B cell (primary cell): ENCODE data around the gene MARF1.

Experiments used
- EZH2 ChIP-seq: IDR thresholded peaks from 2 replicates; pipeline ENCODE4 v1.6.1; 2012; ENCODE audit warnings: borderline replicate concordance, low read depth, mild to moderate bottlenecking, moderate library complexity, low read length; ENCODE audit not compliant: insufficient read depth, poor library complexity, severe bottlenecking
- TF ChIP-seq, protein P1 (sequence below): fragments of 200-600 bp; IDR thresholded peaks from one replicate; pipeline ENCODE4 v1.8.0; 2022; ENCODE audit warnings: antibody characterized with exemption, mild to moderate bottlenecking

DNA sequence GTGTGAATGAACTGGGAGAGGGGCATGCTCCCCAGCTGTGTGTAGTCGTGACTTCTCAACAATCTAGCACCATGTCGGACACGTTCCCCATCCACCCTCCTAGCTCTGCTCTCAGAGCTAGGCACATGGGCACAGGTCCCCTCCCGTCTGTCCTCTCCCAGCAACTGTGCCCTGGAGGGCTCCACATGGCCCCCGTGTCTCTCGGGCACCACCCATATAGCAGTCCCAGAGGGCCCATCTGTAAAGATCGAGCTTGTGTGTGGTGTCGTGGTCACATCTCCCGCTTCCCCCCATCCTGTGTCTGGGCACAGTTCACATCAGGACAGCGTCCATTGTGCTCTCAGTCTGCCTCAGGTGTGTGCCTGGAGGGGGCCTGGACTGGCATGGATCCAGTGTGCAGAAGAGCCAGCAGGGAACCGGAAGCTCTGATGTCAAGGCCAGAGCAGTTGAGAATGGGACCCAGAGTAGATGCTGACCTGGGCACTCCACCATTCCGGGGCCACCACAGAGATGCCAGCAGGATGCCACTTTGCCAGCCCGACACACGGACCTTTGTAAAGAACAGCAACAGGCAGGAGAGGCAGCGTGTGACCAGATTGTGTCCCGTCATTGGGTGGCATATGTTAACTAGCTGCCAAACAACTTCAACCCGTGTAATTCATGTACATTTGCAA lies 55.7 kb downstream of the MARF1 start:
- TF ChIP-seq, protein P1, sequence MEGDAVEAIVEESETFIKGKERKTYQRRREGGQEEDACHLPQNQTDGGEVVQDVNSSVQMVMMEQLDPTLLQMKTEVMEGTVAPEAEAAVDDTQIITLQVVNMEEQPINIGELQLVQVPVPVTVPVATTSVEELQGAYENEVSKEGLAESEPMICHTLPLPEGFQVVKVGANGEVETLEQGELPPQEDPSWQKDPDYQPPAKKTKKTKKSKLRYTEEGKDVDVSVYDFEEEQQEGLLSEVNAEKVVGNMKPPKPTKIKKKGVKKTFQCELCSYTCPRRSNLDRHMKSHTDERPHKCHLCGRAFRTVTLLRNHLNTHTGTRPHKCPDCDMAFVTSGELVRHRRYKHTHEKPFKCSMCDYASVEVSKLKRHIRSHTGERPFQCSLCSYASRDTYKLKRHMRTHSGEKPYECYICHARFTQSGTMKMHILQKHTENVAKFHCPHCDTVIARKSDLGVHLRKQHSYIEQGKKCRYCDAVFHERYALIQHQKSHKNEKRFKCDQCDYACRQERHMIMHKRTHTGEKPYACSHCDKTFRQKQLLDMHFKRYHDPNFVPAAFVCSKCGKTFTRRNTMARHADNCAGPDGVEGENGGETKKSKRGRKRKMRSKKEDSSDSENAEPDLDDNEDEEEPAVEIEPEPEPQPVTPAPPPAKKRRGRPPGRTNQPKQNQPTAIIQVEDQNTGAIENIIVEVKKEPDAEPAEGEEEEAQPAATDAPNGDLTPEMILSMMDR: no peak
- no peak for TF ChIP-seq EZH2
